ENCODE measurements around the gene TRIM71.
"Not testable (repeated sequence)": the region's sequence is repeated elsewhere in the genome, so short reads cannot be mapped to it uniquely, and the experiment has no call there.

Gene TRIM71

DNA sequence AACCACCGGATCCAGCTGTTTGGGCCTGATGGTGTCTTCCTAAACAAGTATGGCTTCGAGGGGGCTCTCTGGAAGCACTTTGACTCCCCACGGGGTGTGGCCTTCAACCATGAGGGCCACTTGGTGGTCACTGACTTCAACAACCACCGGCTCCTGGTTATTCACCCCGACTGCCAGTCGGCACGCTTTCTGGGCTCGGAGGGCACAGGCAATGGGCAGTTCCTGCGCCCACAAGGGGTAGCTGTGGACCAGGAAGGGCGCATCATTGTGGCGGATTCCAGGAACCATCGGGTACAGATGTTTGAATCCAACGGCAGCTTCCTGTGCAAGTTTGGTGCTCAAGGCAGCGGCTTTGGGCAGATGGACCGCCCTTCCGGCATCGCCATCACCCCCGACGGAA lies 73.6 kb downstream of the TRIM71 start:
- no peak for DNase-seq (ENCODE audit: low read depth)

DNA sequence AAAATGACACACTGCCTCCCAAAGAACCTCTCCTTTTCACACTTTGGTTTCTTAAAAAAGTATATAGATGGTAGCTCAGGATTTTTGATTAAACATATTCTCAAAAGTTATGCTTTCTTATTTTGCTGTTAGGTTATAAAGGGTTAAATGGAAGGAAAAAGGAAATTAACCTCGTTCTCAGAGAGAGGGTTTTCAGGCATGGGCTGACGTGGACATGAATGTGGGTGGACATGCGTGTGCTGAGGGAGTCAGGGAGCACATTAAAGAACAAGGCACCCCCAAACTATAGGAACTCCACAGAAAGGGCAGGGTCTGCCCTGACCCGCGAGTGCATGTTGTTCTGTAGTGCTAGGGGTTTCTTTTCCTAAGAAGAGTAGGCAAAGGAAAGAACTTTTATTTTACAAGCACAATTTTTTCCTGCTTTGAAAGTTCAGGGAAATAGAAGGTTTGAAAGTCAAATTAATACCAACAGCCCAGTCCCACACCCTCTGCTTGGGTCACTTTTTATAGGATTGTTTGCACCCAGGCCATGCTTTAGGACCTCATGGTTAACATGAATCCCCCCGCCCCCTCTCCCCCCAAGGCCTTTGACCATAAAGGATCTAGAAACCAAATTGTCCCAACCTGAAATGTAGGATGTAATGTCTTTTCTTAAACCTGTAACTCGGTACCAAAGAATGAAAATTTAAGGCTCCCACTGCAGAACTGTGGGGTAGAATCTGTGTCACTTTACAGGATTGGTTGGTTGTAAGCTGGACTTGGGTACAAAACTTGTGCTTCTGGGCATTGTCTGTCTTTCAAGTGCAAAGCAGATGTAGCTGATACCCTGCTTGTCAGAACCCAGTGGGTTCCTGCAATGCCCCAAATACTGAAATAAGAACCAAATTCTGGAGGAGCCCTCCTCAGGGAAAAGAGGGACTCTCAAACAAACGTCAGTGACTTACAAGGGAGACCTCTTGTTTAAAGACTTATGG lies 75.1 kb downstream of the TRIM71 start:
- DNase-seq (ENCODE audit: low read depth): no peak

DNA sequence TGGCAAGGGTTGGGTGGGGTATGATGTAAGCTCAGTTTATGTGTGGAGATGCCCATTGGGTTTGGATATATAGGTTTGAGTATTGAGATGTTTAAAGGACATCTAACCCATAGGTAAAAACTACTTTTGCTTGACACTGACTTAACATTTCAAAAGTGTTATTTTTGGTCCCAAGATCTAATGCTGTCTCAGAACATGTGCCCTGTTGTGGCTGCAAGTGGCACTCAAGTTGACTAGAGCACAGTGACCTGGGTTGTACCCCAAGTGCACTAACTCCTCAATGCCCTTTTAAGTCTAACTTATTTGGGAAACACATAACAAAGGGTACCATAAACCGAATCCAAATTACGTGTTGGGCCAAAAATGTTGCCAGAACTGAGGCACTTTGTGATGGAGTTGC lies 77.2 kb downstream of the TRIM71 start:
- no peak for DNase-seq (ENCODE audit: low read depth)

DNA sequence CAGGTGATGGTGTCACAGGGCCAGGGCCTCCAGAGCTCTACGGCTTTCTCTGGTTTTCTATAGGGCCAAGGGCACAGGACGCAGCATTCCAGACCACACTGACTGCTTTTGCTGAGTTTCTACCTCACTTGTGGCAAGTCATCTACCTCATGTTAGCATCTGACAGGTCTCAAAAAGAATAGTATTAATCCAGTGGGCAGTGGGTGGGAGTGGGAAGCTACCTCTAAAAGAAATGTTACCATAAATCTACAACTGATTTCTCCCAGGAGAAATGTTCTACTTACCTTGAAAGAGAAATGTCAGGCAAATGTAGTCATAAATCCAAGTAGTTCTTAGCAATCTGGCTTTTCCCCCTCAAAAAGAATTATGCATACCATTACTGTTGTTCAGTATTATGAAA lies 77.9 kb downstream of the TRIM71 start:
- DNase-seq (ENCODE audit: low read depth): no peak

DNA sequence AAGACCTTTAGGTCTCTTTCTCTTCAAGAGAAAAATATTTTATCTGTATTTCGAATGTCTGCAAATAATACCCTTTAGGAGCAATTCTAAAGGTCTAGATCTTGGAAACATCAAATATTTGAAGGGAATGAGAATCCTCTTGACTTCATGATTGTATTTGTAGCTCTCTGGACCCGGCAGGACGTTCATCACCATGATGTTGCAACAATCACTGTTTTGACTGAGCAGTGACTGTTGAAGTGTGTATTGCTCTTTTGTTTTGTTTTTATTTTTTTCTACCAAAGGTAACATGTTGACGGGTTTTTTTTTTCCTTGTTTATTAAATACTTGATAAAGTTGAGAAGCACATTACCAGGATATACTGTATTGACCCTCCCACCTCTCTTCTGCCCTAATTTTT lies 78.3 kb downstream of the TRIM71 start:
- DNase-seq (ENCODE audit: low read depth): no peak

DNA sequence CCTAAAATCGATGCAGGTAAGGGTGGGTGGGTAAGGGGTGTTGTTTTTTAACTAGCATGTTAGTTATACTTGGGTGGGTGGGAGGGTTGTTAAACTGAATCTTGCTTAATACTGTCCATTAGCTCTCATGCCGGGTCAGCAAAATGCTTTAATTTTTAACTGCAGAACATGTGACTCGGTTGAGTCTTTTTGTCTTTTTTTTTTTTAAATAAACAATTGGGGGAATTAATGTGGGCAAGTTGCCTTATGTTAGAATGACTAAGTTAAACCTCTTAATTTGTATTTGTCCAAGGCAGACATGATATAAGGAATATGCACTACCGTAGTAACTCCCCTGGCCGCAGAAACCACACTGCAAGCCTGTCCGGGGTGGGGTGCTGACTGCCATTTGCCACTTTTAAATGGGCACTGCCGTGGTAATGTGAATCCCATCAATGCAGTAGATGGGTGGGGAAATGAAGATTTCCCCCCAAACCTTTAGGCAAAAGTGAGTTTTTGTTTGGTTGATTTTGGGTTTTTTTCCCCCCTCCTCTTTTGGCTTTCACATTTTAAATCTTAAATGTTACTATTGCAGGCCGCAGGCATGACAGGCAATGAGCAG lies 79.3 kb downstream of the TRIM71 start:
- no peak for DNase-seq (ENCODE audit: low read depth)

DNA sequence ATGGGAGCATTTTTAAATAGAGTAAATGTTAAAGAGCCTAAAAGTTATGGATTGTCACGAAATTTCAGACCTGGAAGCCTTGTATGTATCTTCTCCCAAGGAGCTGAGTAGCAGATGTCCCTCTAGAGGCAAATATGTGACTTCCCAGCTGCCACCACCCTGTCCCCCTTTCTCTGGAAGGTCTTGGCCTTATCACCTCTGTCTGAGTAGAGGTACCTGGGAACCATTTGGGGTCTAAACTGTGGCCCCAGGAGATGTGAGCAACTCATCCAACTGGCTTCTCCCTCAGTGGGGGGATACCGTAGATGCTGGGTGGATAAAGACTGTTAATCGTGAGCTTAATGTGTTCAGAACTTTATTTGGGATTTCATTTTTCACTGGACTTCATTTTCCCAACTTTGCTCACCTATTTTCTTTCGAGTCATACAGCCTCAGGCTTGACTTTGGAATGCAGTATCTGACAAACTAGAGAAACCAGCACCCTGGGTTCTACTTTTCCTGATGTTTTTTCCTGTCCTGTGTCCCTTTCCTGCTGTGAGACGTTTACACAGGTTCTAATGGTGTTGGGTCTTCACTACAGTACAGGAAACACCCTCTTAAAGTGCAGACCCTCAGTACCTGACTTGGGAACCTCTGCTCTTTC lies 80.3 kb downstream of the TRIM71 start:
- no peak for DNase-seq (ENCODE audit: low read depth)

DNA sequence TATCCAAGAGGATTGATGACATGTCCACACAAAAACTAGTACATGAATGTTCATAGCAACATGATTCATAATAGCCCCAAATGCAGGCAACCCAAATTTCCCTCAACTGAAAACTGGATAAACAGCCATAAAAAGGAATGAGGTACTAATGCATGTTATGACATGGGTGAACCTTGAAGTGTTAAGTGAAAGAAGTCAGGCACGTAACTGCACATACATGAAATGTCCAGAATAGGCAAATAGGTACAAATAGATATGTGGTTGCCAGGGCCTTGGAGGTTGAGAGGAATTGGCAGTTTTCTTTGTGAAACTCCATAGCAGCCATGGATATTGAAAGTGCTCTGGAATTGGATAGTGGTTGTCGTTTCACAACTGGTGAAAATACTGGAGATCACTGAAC lies 81.5 kb downstream of the TRIM71 start:
- no peak for DNase-seq (ENCODE audit: low read depth)

DNA sequence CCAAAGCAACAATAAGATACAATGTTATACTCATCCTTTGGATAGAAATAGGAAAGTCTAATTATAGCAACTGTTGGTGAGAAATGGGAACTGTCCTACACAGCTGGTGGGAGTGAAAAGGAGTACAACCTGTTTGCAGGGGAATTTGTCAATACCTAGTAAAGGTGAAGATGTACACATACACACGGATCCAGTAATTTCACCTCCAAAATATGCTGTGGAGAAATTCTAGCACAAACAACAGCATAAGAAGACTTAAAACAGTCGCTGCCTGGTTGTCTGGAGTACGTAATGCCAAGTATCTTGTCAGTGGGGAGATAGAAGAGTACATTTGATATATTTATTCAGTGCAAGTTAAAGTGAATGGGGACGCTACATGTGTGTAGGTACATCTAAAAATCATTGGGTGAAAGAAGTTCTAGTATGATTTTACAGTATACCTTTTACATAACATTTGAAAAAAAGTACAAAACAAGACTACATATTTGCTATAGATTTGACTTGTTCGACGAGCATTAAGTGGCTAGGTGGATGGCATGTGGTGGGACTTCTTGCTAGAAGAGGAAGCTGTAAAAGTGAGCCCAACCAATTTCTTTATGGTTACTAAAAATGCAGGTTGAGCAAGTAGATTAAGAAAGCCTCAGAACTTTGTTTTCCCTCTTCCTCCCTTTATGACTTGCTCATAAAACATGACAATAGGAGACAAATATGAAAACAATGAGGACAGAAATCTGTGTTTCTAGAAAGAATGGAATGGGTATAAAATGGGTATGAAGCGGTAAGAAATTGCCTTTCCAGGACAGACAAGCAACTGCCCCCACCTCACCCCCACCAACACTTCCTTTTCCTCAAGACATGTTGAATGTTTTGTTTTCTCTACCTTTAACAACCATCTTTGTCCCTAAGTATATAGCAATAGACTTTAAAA lies 83.5 kb downstream of the TRIM71 start:
- no peak for DNase-seq (ENCODE audit: low read depth)

DNA sequence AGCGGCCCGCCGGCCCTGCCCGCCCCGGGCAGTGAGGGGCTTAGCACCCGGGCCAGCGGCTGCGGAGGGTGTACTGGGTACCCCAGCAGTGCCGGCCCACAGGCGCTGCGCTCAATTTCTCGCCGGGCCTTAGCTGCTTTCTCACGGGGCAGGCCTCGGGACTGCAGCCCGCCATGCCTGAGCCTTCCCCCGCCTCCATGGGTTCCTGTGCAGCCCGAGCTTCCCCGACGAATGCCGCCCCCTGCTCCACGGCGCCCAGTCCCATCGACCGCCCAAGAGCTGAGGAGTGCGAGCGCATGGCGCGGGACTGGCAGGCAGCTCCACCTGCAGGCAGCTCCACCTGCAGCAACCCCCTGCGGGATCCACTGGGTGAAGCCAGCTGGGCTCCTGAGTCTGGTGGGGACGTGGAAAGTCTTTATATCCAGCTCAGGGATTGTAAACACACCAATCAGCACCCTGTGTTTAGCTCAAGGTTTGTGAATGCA lies 85.1 kb downstream of the TRIM71 start:
- not testable (repeated sequence) for DNase-seq (ENCODE audit: low read depth)

DNA sequence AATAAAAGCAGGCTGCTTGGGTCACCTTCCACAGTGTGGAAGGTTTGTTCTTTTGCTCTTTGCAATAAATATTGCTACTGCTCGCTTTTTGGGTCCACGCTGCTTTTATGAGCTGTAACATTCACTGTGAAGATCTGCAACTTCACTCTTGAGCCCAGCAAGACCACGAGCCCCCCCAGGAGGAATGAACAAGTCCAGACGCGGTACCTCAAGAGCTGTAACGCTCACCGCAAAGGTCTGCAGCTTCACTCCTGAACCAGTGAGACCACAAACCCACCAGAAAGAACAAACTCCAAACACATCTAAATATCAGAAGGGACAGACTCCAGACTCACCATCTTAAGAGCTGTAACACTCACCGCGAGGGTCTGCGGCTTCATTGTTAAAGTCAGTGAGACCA lies 86.2 kb downstream of the TRIM71 start:
- DNase-seq (ENCODE audit: low read depth): no peak

DNA sequence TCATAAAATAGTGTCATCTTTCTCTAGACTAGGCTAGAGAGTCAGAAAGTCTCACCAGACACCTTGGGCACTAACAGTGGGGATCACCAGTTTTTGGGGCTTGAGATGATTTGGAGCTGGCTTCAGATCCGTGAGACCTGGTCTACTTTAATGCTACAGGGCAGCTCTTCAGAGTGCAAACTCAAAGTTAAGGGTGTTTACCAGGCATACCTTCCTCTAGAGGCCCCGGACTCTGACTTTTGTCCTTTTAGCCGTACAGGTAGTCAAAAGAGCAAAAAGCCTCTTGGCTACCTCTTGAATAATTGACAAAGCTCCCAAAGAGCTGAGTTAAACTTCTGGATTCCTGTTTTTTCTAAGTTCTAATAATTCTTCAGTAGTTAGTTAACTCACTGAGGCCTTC lies 92.2 kb downstream of the TRIM71 start:
- DNase-seq (ENCODE audit: low read depth): no peak

DNA sequence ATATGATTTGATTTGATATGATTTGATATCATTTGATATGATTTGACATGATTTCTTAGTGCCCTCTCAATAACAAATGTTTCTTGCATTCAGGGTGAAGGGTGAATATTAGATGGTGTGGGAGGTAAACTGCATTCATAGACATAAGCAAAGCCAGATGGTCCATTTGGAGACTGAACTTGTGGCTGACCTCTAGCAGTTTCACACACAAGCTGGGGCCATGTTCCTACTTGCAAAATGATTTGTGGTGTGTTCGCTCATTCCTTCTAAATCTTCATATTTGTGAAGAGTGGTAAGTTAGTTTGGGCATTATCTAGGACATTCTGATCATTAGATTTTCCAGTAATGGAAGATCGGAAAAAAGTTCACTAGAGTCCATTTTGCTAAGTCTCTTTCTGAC lies 93.2 kb downstream of the TRIM71 start:
- DNase-seq (ENCODE audit: low read depth): no peak

DNA sequence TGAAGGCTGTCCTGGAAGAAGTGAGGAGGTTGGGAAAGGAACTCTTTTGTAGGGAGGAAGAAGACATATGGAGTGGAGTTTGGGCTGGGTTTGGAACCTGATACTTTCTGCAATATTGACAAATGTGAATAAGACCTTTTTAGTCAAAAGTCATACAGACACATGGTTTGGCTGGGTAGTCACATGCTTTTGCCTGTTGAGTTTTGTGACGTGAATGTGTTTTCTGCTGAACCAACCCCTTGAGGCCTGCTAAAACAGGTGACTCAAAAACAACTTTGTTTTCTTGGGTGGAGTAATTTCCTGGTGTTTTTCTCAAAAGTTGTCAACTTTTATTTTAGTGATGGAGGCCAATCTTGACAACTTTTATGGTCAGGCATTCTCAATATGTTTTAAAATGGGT lies 94.2 kb downstream of the TRIM71 start:
- DNase-seq (ENCODE audit: low read depth): no peak

DNA sequence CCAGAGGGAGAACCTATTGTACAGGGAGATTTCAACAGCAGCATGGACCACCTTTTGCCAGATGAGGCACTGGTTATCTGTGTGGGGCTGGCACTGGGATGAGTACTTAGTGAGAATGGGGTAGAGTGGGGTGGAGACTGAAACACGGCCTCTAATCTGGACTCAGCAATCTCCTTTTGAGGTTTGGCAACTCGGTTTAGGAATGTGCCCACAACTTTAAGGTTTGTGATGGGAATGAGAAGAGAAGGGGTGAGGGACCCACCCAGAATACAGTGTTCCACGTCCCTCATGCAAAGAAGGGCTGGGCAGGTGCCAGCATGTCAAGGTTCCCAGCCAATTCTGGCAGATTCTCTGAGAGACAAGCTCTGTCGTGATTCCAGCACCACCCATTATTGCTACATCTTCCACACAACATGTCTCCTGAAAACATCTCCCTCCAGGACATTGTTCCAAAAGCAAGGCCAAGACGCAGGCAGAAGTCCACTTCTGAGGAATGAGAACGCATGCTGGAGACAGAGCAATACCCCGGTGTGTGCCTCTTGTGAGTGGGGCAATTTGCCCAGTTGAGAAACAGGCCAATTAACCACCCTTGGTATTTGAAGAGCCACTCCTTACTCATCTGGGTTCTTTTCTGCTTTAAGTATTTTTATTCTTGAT lies 96.1 kb downstream of the TRIM71 start:
- no peak for DNase-seq (ENCODE audit: low read depth)

DNA sequence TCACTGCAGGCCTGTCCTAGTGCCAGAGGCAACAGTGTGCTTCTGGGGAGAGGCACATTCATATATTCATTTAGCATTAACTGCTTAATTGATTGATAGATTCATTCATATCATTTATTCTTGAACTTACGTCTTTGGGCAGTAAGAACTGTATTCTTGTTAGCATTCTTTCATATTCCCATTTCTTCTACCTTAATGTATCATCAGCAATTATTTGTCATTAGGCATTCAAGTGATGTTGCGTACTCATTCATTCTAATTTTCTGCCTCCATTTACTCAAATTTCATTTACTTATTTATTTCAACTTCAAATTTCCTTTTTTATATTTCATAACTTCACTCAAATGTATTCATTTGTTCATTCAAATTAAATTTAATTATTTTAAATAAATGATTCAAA lies 102.1 kb downstream of the TRIM71 start:
- DNase-seq (ENCODE audit: low read depth): no peak

DNA sequence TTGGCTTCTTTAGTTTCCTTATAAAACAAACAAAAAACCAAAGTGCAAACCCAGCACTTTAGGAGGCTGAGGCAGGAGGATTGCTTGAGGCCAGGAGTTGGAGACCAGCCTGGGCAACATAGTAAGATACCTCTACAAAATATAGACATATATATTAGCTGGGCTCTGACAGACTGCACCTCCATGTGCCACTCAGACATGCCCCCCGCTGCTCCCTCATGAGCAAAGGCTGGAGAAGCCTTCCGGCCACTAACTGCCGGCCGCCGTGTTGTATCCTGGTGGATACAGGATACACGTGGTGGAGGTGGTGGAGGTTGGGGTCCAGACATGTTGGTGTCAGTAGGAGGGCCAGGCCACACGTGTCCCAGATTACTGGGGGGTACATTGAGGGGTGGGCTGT lies 104.3 kb downstream of the TRIM71 start:
- no peak for DNase-seq (ENCODE audit: low read depth)

DNA sequence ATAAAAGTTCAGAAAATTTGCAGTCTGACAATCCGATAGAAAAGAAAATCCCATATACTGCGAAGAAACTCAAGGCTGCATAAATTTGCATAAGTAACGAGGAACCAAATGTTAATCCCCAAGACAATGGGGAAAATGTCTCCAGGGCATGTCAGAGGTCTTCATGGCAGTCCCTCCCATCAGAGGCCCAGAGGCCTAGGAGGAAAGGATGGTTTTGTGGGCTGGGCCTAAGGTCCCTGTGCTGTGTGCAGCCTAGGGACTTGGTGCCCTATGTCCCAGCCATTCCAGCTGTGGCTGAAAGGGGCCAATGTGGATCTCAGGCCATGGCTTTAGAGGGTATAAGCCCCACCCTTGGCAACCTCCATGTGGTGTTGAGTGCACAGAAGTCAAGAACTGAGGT lies 112.4 kb downstream of the TRIM71 start:
- no peak for DNase-seq (ENCODE audit: low read depth)

DNA sequence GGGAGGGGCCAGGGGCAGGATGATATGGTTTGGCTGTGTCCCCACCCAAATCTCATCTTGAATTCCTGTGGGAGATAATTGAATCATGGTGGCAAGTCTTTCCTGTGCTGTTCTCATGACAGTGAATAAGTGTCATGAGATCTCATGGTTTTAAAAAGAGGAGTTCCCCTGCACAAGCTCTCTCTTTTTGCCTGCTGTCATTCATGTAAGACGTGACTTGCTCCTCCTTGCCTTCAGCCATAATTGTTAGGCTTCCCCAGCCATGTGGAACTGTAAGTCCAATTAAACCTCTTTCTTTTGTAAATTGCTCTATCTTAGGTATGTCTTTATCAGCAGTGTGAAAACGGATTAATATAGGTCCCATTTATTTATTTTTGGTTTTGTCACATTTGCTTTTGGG lies 113.5 kb downstream of the TRIM71 start:
- not testable (repeated sequence) for DNase-seq (ENCODE audit: low read depth)

DNA sequence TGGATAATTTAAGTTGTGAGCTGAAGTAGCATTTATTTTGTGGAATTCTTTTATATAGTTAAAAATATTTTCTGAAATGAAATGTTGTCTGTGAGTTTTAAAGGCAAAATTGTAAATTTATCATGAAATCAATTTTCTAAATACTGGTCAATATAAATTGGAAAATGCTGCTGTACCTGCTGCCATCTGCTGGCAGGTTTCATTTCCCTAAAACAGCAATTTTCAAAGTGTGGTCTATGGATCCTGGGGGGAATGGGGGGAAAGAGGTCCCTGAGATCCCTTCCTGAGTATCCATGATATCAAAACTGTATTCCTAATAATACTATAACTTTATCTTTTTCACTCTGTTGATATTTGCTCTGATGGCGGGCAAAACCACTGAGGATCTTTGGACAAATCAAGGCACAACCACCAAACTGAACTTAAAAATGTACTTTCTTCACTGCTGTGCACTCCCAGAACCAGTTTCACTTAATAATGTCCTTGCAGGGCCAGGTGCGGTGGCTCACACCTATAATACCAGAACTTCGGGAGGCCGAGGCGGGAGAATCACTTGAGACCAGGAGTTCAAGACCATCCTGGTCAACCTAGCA lies 116.4 kb downstream of the TRIM71 start:
- DNase-seq (ENCODE audit: low read depth): no peak

DNA sequence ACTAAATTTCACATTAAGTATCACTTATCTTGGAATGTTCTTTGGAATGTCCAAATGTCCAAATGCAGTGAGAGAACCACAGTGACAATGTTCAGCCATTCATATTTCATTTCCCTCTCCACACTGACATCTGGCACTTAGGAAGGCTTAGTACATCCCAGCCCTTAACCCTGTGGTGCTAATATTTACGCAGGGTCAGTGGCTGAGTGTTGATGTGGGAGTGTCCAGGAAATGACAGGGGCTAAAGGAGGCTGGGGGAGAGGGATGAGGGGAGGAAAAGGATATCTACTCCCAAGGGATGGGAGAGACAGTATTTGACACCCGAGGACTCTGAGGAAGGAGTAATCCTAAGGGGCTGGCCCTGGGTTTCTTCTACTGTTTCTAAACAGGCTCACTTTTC lies 119.5 kb downstream of the TRIM71 start:
- DNase-seq (ENCODE audit: low read depth): no peak

All from HS-5 (cell line).